ENCODE results near the gene PPP5C. TPM values are rescaled to one million over a fixed set of nuclear protein-coding genes. Genes with fewer than 3 reads are reported as not detected.
"Not testable (repeated sequence)": the region's sequence is repeated elsewhere in the genome, so short reads cannot be mapped to it uniquely, and the experiment has no call there.

PPP5C gene
- total and polyA plus RNA-seq, 7 donors: 27.6 to 62.3 (median 43.9) TPM

- Histone ChIP-seq H3K27me3 (peaks cover 0 to 42% (median 16%) of the 10 kb centered on the region in 3 donors), H3K4me3 (no peak overlapping the region), H3K4me1 (peaks cover 0 to 13% (median 6%) of the 10 kb centered on the region in 4 donors), H3K36me3 (no peaks in the 10 kb centered on the region), H3K9me3 (no peaks in the 10 kb centered on the region), H3K27ac (no peak overlapping the region)
- TF ChIP-seq EP300 (IDR thresholded peaks at IDR 0.05) (no peak), POLR2AphosphoS5 (IDR thresholded peaks at IDR 0.05) (no peak), POLR2A (IDR thresholded peaks at IDR 0.05) (no peak)
- TF ChIP-seq, protein P1, sequence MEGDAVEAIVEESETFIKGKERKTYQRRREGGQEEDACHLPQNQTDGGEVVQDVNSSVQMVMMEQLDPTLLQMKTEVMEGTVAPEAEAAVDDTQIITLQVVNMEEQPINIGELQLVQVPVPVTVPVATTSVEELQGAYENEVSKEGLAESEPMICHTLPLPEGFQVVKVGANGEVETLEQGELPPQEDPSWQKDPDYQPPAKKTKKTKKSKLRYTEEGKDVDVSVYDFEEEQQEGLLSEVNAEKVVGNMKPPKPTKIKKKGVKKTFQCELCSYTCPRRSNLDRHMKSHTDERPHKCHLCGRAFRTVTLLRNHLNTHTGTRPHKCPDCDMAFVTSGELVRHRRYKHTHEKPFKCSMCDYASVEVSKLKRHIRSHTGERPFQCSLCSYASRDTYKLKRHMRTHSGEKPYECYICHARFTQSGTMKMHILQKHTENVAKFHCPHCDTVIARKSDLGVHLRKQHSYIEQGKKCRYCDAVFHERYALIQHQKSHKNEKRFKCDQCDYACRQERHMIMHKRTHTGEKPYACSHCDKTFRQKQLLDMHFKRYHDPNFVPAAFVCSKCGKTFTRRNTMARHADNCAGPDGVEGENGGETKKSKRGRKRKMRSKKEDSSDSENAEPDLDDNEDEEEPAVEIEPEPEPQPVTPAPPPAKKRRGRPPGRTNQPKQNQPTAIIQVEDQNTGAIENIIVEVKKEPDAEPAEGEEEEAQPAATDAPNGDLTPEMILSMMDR (IDR thresholded peaks at IDR 0.05): no peak
- DNase-seq: no peak
- intact Hi-C loops (cut with DNase I): no loop called here
- 26 to 42% methylated on average over 10 of the region's 10 CpGs for WGBS, 2 donors
Observed at GRCh38 chr19:46431824-46432223, 84.9 kb downstream of the PPP5C start.

- 62 to 73% methylated on average over 7 of the region's 7 CpGs for WGBS, 2 donors
- H3K27me3 ChIP-seq: peaks cover 0 to 27% (median 13%) of the 10 kb centered on the region in 3 donors
- H3K9me3 ChIP-seq; intact Hi-C loops (cut with DNase I); H3K4me1 ChIP-seq; H3K36me3 ChIP-seq; H3K4me3 ChIP-seq; H3K27ac ChIP-seq; DNase-seq: not testable (repeated sequence)
Observed at GRCh38 chr19:46433470-46433869, 86.6 kb downstream of the PPP5C start.

GRCh38 chr19:46435009-46435408 is 88.1 kb downstream of the PPP5C start:
- Histone ChIP-seq H3K27me3 (peaks cover 0 to 12% (median 7%) of the 10 kb centered on the region in 3 donors), H3K4me3 (no peak overlapping the region), H3K36me3 (no peaks in the 10 kb centered on the region), H3K27ac (no peak overlapping the region), H3K9me3 (no peaks in the 10 kb centered on the region), H3K4me1 (no peaks in the 10 kb centered on the region)
- 22 to 44% methylated on average over 6 of the region's 6 CpGs for WGBS, 2 donors
- no peak for DNase-seq
- TF ChIP-seq POLR2A (IDR thresholded peaks at IDR 0.05) (no peak), POLR2AphosphoS5 (IDR thresholded peaks at IDR 0.05) (no peak), EP300 (IDR thresholded peaks at IDR 0.05) (no peak)
- TF ChIP-seq, protein P1 (IDR thresholded peaks at IDR 0.05): no peak
- intact Hi-C loops (cut with DNase I): no loop called here

DNA sequence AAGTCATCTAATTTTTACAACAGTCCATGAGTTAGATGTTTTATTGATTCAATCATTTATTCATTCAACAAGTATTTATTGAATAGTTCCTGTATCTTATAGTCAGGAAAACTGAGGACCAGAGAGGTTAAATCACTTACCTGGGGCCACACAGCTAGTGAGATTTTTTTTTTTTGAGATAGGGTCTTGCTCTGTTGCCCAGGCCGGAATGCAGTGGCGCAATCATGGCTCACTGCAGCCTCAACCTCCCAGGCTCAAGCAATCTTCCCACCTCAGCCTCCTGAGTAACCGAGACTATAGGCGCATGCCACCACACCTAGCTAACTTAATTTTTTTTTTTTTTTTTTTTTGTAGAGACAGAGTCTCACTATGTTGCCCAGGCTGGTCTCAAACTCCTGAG is 88.8 kb downstream of the PPP5C start:
- H3K4me3 ChIP-seq; H3K36me3 ChIP-seq; DNase-seq; H3K9me3 ChIP-seq; H3K27me3 ChIP-seq; H3K4me1 ChIP-seq; H3K27ac ChIP-seq; intact Hi-C loops (cut with DNase I): not testable (repeated sequence)
- WGBS, 2 donors: 91 to 96% methylated on average over 4 of the region's 4 CpGs

Small RNAs within 50 kb of the gene (small RNA-seq; reads per million reads assigned to genes)
- 0 reads per million in 3 donors for gene RNU6-924P

Other genes with a start within 250 kb of the PPP5C start
- gene IGFL3, start 222.4 kb upstream of the PPP5C start, total RNA-seq: not detected
- gene IGFL3, start 222.4 kb upstream of the PPP5C start, polyA plus RNA-seq: not detected
- 1 to 10 TPM in 1 of 4 donors, under 1 TPM in 1, not detected in 2; 0.49 to 1.8 TPM for gene IGFL2, start 198.8 kb upstream of the PPP5C start, total RNA-seq
- 1 to 10 TPM in 1 of 3 donors, not detected in 2; 1.1 TPM for gene IGFL2, start 198.8 kb upstream of the PPP5C start, polyA plus RNA-seq
- not detected for gene IGFL1, start 117.3 kb upstream of the PPP5C start, total RNA-seq
- gene IGFL1, start 117.3 kb upstream of the PPP5C start, polyA plus RNA-seq: not detected
- gene HIF3A, start 50.0 kb upstream of the PPP5C start, total RNA-seq: 100 to 1,000 TPM in 2 of 4 donors, 10 to 100 TPM in 2; 63.0 to 310 (median 121) TPM
- gene HIF3A, start 50.0 kb upstream of the PPP5C start, polyA plus RNA-seq: 10 to 100 TPM in 1 of 3 donors, 1 to 10 TPM in 2; 1.8 to 26.6 (median 7.2) TPM
- gene CCDC8, start 66.5 kb downstream of the PPP5C start, total RNA-seq: 1 to 10 TPM; 3.5 to 6.1 (median 5.2) TPM
- 1 to 10 TPM in 2 of 3 donors, under 1 TPM in 1; 0.69 to 2.4 (median 1.9) TPM for gene CCDC8, start 66.5 kb downstream of the PPP5C start, polyA plus RNA-seq
- under 1 TPM in 3 of 4 donors, not detected in 1; 0.27 to 0.36 (median 0.28) TPM for gene PNMA8C, start 81.8 kb downstream of the PPP5C start, total RNA-seq
- gene PNMA8C, start 81.8 kb downstream of the PPP5C start, polyA plus RNA-seq: under 1 TPM in 2 of 3 donors, not detected in 1; 0.23 to 0.25 TPM
- gene PNMA8A, start 124.5 kb downstream of the PPP5C start, total RNA-seq: 1 to 10 TPM; 1.5 to 8.4 (median 5.5) TPM
- gene PNMA8A, start 124.5 kb downstream of the PPP5C start, polyA plus RNA-seq: 1 to 10 TPM in 1 of 3 donors, not detected in 2; 2.3 TPM
- 1 to 10 TPM; 1.3 to 1.9 (median 1.6) TPM for gene PNMA8B, start 148.8 kb downstream of the PPP5C start, total RNA-seq
- under 1 TPM in 2 of 3 donors, not detected in 1; 0.60 to 0.95 TPM for gene PNMA8B, start 148.8 kb downstream of the PPP5C start, polyA plus RNA-seq